ENCODE measurements around the gene PTGFRN. TPM values are rescaled to one million over a fixed set of nuclear protein-coding genes. Genes with fewer than 3 reads are reported as not detected.

PTGFRN gene
- polyA plus RNA-seq, 1 donor (not counting 4 experiments of a cell fraction or from before 2014, with no cell fraction given) = 177 TPM

DNA sequence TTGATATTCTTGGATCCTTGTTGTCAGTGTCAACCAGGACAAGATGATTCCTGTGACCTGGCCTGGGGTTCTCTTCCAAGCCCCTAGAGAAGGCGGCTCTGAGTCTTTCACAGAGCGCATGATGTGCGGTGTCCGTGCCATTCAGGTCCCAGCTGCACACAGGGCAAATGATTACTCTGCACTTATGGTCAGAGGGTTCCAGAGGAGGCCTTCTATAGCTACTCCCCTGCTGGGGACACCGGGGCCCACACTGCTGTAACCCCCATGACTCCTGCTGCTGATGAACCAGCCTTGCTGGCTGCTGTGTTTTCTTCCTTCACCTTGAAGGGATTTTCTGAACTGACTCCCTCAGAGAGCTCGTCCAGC lies 1.5 kb downstream of the PTGFRN start:
- dilution Hi-C loops (cut with MboI; ENCODE audit: extremely low pct_ligation_motif_present, low sequenced_read_pairs) = no loop called here
- Histone ChIP-seq H3K9me1 (ENCODE audit: control insufficient read depth, extremely low read depth, insufficient read depth, low read length) (peaks cover 8% of the 10 kb centered on the region), H4K20me1 (ENCODE audit: control insufficient read depth, extremely low read depth, insufficient read depth, low read length) (no peaks in the 10 kb centered on the region), H3K27ac (ENCODE audit: control insufficient read depth, insufficient read depth, low read length) (peak overlapping the region; percentile 89), H3K4me1 (ENCODE audit: control insufficient read depth, extremely low read depth, insufficient read depth, low read length) (peaks cover 78% of the 10 kb centered on the region), H3K9me3 (ENCODE audit: control insufficient read depth, low read depth, low read length) (no peaks in the 10 kb centered on the region), H3K4me2 (ENCODE audit: control insufficient read depth, extremely low read depth, insufficient read depth, low read depth, low read length) (peak overlapping the region; percentile 49), H3K9ac (ENCODE audit: control insufficient read depth, extremely low read depth, insufficient read depth, low read length) (peak overlapping the region; percentile 95), H2AFZ (ENCODE audit: control insufficient read depth, low read length) (no peak overlapping the region), H3K4me3 (ENCODE audit: control insufficient read depth in 2 of 3, extremely low read depth in 1 of 3, insufficient read depth in 2 of 3, low read depth in 1 of 3, low read length in 3 of 3) (peak overlapping the region; percentile 85 to 90 (median 87)), H3K79me2 (ENCODE audit: control insufficient read depth, insufficient read depth, low read length) (peaks cover 69% of the 10 kb centered on the region), H3K27me3 (ENCODE audit: control insufficient read depth, extremely low read depth, insufficient read depth, low read length) (no peaks in the 10 kb centered on the region), H3K36me3 (ENCODE audit: control insufficient read depth in 2 of 2, extremely low read depth in 1 of 2, insufficient read depth in 2 of 2, low read length in 2 of 2) (peaks cover 0 to 3% of the 10 kb centered on the region in 2 experiments)
- FAIRE-seq = no peak
- TF ChIP-seq, protein P1, sequence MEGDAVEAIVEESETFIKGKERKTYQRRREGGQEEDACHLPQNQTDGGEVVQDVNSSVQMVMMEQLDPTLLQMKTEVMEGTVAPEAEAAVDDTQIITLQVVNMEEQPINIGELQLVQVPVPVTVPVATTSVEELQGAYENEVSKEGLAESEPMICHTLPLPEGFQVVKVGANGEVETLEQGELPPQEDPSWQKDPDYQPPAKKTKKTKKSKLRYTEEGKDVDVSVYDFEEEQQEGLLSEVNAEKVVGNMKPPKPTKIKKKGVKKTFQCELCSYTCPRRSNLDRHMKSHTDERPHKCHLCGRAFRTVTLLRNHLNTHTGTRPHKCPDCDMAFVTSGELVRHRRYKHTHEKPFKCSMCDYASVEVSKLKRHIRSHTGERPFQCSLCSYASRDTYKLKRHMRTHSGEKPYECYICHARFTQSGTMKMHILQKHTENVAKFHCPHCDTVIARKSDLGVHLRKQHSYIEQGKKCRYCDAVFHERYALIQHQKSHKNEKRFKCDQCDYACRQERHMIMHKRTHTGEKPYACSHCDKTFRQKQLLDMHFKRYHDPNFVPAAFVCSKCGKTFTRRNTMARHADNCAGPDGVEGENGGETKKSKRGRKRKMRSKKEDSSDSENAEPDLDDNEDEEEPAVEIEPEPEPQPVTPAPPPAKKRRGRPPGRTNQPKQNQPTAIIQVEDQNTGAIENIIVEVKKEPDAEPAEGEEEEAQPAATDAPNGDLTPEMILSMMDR (optimal IDR thresholded peaks at IDR 0.05 in 1 of 3, IDR thresholded peaks at IDR 0.05 in 1 of 3, conservative IDR thresholded peaks at IDR 0.05 in 1 of 3; ENCODE audit: extremely low read depth in 1 of 3, insufficient read depth in 2 of 3, low read length in 3 of 3) = no peak
- no peak for TF ChIP-seq EZH2 (IDR thresholded peaks at IDR 0.05; ENCODE audit: low read length)
- DNase-seq (ENCODE audit: low read depth, low spot score) = no peak

DNA sequence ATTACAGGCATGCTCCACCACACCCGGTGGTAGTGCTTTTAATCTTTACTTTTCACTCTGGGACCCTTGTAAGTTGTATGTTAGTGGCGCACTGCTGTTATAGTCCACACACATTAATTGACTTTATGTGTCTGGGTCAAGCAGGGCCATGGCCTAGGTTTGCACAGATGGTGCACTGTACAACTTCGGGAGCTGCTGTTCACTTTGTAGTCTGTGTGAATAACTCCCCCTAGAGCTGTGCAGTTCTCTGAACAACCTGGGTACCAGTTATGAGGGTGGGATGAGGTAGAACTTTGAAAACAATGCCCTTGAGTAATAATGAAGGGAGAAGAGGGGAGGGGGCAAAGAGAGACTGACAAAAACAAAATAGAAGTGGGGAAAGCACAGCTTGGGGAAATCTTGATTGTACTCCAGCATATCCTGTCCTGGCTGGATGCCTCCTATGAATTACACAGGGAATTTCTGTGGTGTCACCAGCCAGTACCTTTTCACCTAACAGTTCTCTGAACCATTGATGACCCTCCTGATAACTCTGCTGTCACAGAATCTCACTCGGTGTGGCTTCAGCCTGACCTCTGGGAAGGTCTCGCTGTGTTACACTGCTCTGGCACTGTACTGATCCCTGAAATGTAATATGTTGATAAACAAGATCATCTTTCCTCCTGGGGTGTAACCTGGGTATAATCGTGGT lies 2.2 kb downstream of the PTGFRN start:
- H3K4me3 ChIP-seq (ENCODE audit: control insufficient read depth in 2 of 3, extremely low read depth in 1 of 3, insufficient read depth in 2 of 3, low read depth in 1 of 3, low read length in 3 of 3) = peak overlapping the region; percentile 85 to 90 (median 87)
- peak overlapping the region; percentile 95 for H3K9ac ChIP-seq (ENCODE audit: control insufficient read depth, extremely low read depth, insufficient read depth, low read length)
- peaks cover 80% of the 10 kb centered on the region for H3K4me1 ChIP-seq (ENCODE audit: control insufficient read depth, extremely low read depth, insufficient read depth, low read length)
- FAIRE-seq (peak; percentile 69), DNase-seq (ENCODE audit: low read depth, low spot score) (no peak)
- peak overlapping the region; percentile 89 for H3K27ac ChIP-seq (ENCODE audit: control insufficient read depth, insufficient read depth, low read length)
- peaks cover 8% of the 10 kb centered on the region for H3K9me1 ChIP-seq (ENCODE audit: control insufficient read depth, extremely low read depth, insufficient read depth, low read length)
- peaks cover 76% of the 10 kb centered on the region for H3K79me2 ChIP-seq (ENCODE audit: control insufficient read depth, insufficient read depth, low read length)
- TF ChIP-seq EZH2 (IDR thresholded peaks at IDR 0.05; ENCODE audit: low read length) = no peak
- TF ChIP-seq, protein P1 (optimal IDR thresholded peaks at IDR 0.05 in 1 of 3, IDR thresholded peaks at IDR 0.05 in 1 of 3, conservative IDR thresholded peaks at IDR 0.05 in 1 of 3; ENCODE audit: extremely low read depth in 1 of 3, insufficient read depth in 2 of 3, low read length in 3 of 3) = peak in 1 of 3 experiments; percentile 43
- peak overlapping the region; percentile 49 for H3K4me2 ChIP-seq (ENCODE audit: control insufficient read depth, extremely low read depth, insufficient read depth, low read depth, low read length)
- peaks cover 0 to 3% of the 10 kb centered on the region in 2 experiments for H3K36me3 ChIP-seq (ENCODE audit: control insufficient read depth in 2 of 2, extremely low read depth in 1 of 2, insufficient read depth in 2 of 2, low read length in 2 of 2)
- dilution Hi-C loops (cut with MboI; ENCODE audit: extremely low pct_ligation_motif_present, low sequenced_read_pairs) = no loop called here
- no peaks in the 10 kb centered on the region for H3K27me3 ChIP-seq (ENCODE audit: control insufficient read depth, extremely low read depth, insufficient read depth, low read length)
- no peaks in the 10 kb centered on the region for H4K20me1 ChIP-seq (ENCODE audit: control insufficient read depth, extremely low read depth, insufficient read depth, low read length)
- no peaks in the 10 kb centered on the region for H3K9me3 ChIP-seq (ENCODE audit: control insufficient read depth, low read depth, low read length)
- no peak overlapping the region for H2AFZ ChIP-seq (ENCODE audit: control insufficient read depth, low read length)

All from keratinocyte (primary cell).